HEK293 (cell line): ENCODE data around the gene GPR153.

Experiments used
- CTCF ChIP-seq: fragments of 450-650 bp; formaldehyde crosslinking; IDR thresholded peaks from 2 replicates; pipeline ENCODE4 v1.5.1; 2016; ENCODE audit warnings: missing biosample characterization, missing genetic modification characterization
- YY2 ChIP-seq: fragments of 450-650 bp; formaldehyde crosslinking; IDR thresholded peaks from 2 replicates; pipeline ENCODE4 v1.5.1; 2016; ENCODE audit warnings: missing biosample characterization, missing genetic modification characterization
- ZFP37 ChIP-seq: fragments of 450-650 bp; formaldehyde crosslinking; IDR thresholded peaks from 2 replicates; pipeline ENCODE4 v1.5.1; 2016; ENCODE audit warnings: missing biosample characterization, missing genetic modification characterization

DNA sequence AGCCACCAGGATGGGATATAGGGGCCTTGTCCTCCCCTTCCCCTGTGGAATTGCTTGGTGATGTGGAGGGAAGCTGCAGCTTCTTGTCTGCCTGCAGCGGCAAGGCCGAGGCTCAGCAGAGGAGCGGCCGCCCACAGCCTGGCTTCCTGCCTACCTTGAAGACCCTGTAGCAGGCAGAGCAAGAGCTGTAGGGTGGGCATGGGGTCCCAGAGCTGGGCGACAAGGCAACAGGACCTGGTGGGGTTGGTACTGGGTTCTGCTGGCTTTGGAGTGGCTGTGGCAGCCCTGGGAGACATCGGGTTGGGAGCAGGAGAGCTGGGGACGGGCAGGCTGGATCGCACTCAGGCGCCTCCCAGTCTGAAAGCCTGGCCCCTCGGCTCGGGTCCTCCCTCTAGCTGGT is 5.7 kb upstream of the GPR153 start:
- no peak for TF ChIP-seq YY2
- TF ChIP-seq CTCF (tag by site-specific recombination), result no peak
- no peak for TF ChIP-seq ZFP37 (tag by site-specific recombination)
